Glutamatergic neuron (in vitro differentiated cells): ENCODE data around the gene VAC14. TPM values are rescaled to one million over a fixed set of nuclear protein-coding genes. Genes with fewer than 3 reads are reported as not detected.

ENCODE experiments used
- DNase-seq: peaks from one replicate; pipeline ENCODE4 v3.0.0; 2022
- H3K27ac Mint-ChIP-seq: one replicate; pipeline ENCODE4 v1.8.0; 2020; ENCODE audit warnings: mild to moderate bottlenecking, mixed read lengths, inconsistent platforms; ENCODE audit not compliant: unreplicated experiment
- H3K27me3 Mint-ChIP-seq: one replicate; pipeline ENCODE4 v1.8.0; 2020; ENCODE audit warnings: mild to moderate bottlenecking, moderate library complexity, mixed read lengths, inconsistent platforms; ENCODE audit not compliant: unreplicated experiment
- H3K36me3 Mint-ChIP-seq: one replicate; pipeline ENCODE4 v1.8.0; 2020; ENCODE audit warnings: mild to moderate bottlenecking, mixed read lengths, inconsistent platforms; ENCODE audit not compliant: unreplicated experiment
- H3K4me1 Mint-ChIP-seq: one replicate; pipeline ENCODE4 v1.8.0; 2020; ENCODE audit warnings: mild to moderate bottlenecking, low read depth, mixed read lengths, inconsistent platforms; ENCODE audit not compliant: unreplicated experiment
- H3K4me3 Mint-ChIP-seq: one replicate; pipeline ENCODE4 v1.8.0; 2020; ENCODE audit warnings: mild to moderate bottlenecking, mixed read lengths, inconsistent platforms; ENCODE audit not compliant: unreplicated experiment
- H3K9me3 Mint-ChIP-seq: one replicate; pipeline ENCODE4 v1.8.0; 2020; ENCODE audit warnings: mild to moderate bottlenecking, moderate library complexity, mixed read lengths, inconsistent platforms; ENCODE audit not compliant: unreplicated experiment
- CTCF ChIP-seq: fragments of 200-600 bp; sonication (generic); IDR thresholded peaks from one replicate; pipeline ENCODE4 v1.5.0; 2021; ENCODE audit not compliant: partially characterized antibody, unreplicated experiment
- total RNA-seq: library from RNA; stranded (reverse); fragmentation: NEBNext Ultra II Directional; extraction: Animal tissue kit (Norgen Biotek cat#: 25700); gene quantifications from one replicate; pipeline ENCODE4 v1.2.1, GENCODE V29; 2021; ENCODE audit not compliant: unreplicated experiment

VAC14 gene
- total RNA-seq, 1 donor from 2014 or later: 50.2 TPM

DNA sequence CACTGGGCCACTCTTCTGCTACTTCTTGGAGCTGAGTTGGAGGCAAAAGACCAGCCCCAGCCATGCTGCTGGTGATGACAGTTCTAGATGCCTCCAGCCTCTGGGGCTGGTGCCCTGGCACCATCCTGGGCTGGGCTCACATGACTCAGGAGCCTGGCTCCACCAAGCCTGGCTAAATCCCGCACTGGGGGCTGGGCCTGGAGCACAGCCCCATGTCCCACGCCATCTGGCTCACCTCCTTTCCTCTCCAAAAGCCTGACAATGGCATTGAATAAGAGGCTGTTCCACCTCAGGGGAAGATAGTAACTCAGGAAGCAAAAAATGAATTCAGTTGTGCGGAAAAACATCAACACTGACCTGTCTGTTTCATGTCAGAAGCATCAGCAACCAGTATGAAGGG lies 70.0 kb downstream of the VAC14 start:
- Mint-ChIP-seq H3K27me3 (peaks cover 2% of the 10 kb centered on the region), H3K9me3 (peaks cover 10% of the 10 kb centered on the region), H3K4me1 (peaks cover 16% of the 10 kb centered on the region), H3K4me3 (no peak overlapping the region), H3K36me3 (peaks cover 9% of the 10 kb centered on the region), H3K27ac (no peak overlapping the region)
- no peak for TF ChIP-seq CTCF
- DNase-seq: no peak

- peak overlapping the region; percentile 61 for H3K4me3 Mint-ChIP-seq
- peak overlapping the region; percentile 60 for H3K27ac Mint-ChIP-seq
- peak; percentile 60 for DNase-seq
- H3K9me3 Mint-ChIP-seq: peaks cover 11% of the 10 kb centered on the region
- peaks cover 19% of the 10 kb centered on the region for H3K4me1 Mint-ChIP-seq
- TF ChIP-seq CTCF: no peak
- peaks cover 2% of the 10 kb centered on the region for H3K27me3 Mint-ChIP-seq
- peaks cover 9% of the 10 kb centered on the region for H3K36me3 Mint-ChIP-seq
These were observed 70.9 kb downstream of the VAC14 start for GRCh38 chr16:70730031-70730430.

DNA sequence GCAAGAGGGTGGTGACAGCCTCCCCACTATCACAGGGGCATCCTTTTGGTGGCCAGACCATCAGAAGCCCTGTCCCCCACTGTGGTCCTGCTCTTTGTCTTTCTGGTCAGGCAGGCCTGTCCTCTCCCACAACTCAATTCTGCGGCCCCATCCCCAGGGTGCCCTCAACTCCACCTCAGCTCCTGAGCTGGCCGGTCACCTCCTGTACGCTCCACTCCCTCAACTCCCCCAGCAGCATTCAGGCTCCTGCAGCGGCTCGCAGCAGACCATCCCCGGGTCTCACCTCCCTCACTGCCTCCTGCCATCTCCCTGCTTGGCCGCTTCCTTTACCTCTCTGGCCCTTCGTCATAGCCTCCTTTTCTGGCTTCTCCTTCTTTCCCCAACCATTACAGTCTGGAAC lies 71.7 kb downstream of the VAC14 start:
- no peak overlapping the region for H3K4me3 Mint-ChIP-seq
- DNase-seq: no peak
- H3K4me1 Mint-ChIP-seq: peaks cover 20% of the 10 kb centered on the region
- no peak for TF ChIP-seq CTCF
- peaks cover 8% of the 10 kb centered on the region for H3K9me3 Mint-ChIP-seq
- no peaks in the 10 kb centered on the region for H3K27me3 Mint-ChIP-seq
- H3K36me3 Mint-ChIP-seq: peaks cover 9% of the 10 kb centered on the region
- H3K27ac Mint-ChIP-seq: peak overlapping the region; percentile 60

GRCh38 chr16:70728150-70728549 lies 72.8 kb downstream of the VAC14 start:
- TF ChIP-seq CTCF: no peak
- peaks cover 7% of the 10 kb centered on the region for H3K36me3 Mint-ChIP-seq
- H3K4me3 Mint-ChIP-seq: no peak overlapping the region
- no peak for DNase-seq
- no peak overlapping the region for H3K27ac Mint-ChIP-seq
- H3K27me3 Mint-ChIP-seq: no peaks in the 10 kb centered on the region
- H3K9me3 Mint-ChIP-seq: peaks cover 8% of the 10 kb centered on the region
- peaks cover 20% of the 10 kb centered on the region for H3K4me1 Mint-ChIP-seq

DNA sequence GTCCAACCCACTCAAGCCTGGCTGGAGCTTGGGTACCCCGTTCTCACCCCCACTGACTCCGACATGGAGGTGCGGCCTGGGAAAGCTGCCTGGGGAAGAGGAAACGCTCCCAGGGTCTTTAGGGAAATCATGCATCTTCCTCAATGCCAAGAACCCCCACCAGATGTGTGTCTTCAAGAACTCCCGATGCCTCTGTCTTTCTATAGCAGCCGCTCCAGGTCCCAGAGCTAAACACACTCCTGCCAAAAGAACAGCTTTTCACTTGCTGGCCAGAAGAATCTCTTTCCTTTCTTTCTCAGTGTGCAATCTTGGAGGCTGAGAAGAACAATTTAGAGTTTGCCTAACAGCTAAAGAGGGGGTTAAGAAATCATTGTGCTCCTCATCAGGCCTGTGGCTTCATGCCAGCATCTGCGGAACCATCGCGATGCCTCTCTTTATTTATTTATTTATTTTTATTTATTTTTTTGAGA lies 74.0 kb downstream of the VAC14 start:
- Mint-ChIP-seq H3K4me3 (no peak overlapping the region), H3K36me3 (peaks cover 4% of the 10 kb centered on the region), H3K27me3 (no peaks in the 10 kb centered on the region), H3K27ac (no peak overlapping the region), H3K9me3 (peaks cover 9% of the 10 kb centered on the region), H3K4me1 (peaks cover 20% of the 10 kb centered on the region)
- TF ChIP-seq CTCF: no peak
- no peak for DNase-seq
